ENCODE results near the gene TFIP11.

The TFIP11 gene

GRCh38 chr22:26450453-26451185 is 61.7 kb downstream of the TFIP11 start:
- no peak for DNase-seq

- no peak for DNase-seq
These were observed 63.3 kb downstream of the TFIP11 start for GRCh38 chr22:26448941-26449340.

- no peak for DNase-seq
These were observed 63.9 kb downstream of the TFIP11 start for GRCh38 chr22:26448334-26448733.

- no peak for DNase-seq
These were observed 64.5 kb downstream of the TFIP11 start for GRCh38 chr22:26447584-26448329.

GRCh38 chr22:26446808-26447515 is 65.3 kb downstream of the TFIP11 start:
- no peak for DNase-seq

GRCh38 chr22:26445577-26446275 is 66.5 kb downstream of the TFIP11 start:
- DNase-seq: no peak

GRCh38 chr22:26444777-26445176 is 67.5 kb downstream of the TFIP11 start:
- DNase-seq: no peak

- DNase-seq: no peak
These were observed 68.2 kb downstream of the TFIP11 start for GRCh38 chr22:26443901-26444690.

GRCh38 chr22:26442086-26442756 is 70.1 kb downstream of the TFIP11 start:
- no peak for DNase-seq
